HEK293 (cell line): ENCODE data around the gene SLC37A3.

Source experiments
- CTCF ChIA-PET: fragments of 350-600 bp; formaldehyde crosslinking; extraction: SDS; loops from one replicate; lab custom pipeline; 2021; ENCODE audit warnings: antibody characterized with exemption; lab: Yijun Ruan, JAX
- POLR2A ChIA-PET: fragments of 300-600 bp; formaldehyde crosslinking; extraction: SDS; loops from one replicate; lab custom pipeline; 2020; ENCODE audit warnings: antibody characterized with exemption, inconsistent platforms; lab: Yijun Ruan, JAX
- H3K27ac ChIP-seq: fragments of 200-500 bp; sonication (Bioruptor generic); 2 replicates; pipeline ENCODE4 v1.5.1; 2014; ENCODE audit warnings: low read depth, low read length, control low read depth, inconsistent platforms; ENCODE audit errors: extremely low read depth
- H3K36me3 ChIP-seq, 2 experiments: fragments of 200-500 bp in 1 of 2; sonication (Bioruptor generic) in 1 of 2; 1 replicate in 1 of 2; 2 replicates in 1 of 2; pipeline ENCODE4 v1.5.1; 2014 to 2017; ENCODE audit warnings: inconsistent platforms in 2 of 2, low read length in 2 of 2; ENCODE audit not compliant: control insufficient read depth in 2 of 2, insufficient read depth in 1 of 2
- H3K4me1 ChIP-seq: fragments of 200-500 bp; sonication (Bioruptor generic); 2 replicates; pipeline ENCODE4 v1.5.1; 2014; ENCODE audit warnings: mild to moderate bottlenecking, low read length, inconsistent platforms; ENCODE audit not compliant: control insufficient read depth, insufficient read depth
- H3K4me3 ChIP-seq: 2 replicates; pipeline ENCODE4 v1.5.1; 2011; ENCODE audit warnings: low read depth, mild to moderate bottlenecking, control low read depth, low read length, moderate library complexity
- H3K9me3 ChIP-seq: fragments of 200-500 bp; sonication (Bioruptor generic); 2 replicates; pipeline ENCODE4 v1.5.1; 2014; ENCODE audit warnings: low read depth, low read length, inconsistent platforms; ENCODE audit not compliant: control insufficient read depth, insufficient read depth
- KLF7 ChIP-seq: fragments of 450-650 bp; formaldehyde crosslinking; IDR thresholded peaks from 2 replicates; pipeline ENCODE4 v1.5.1; 2016; ENCODE audit warnings: missing biosample characterization, missing genetic modification characterization, borderline replicate concordance
- KLF9 ChIP-seq: fragments of 450-650 bp; formaldehyde crosslinking; IDR thresholded peaks from 2 replicates; pipeline ENCODE4 v1.5.1; 2016; ENCODE audit warnings: missing biosample characterization, missing genetic modification characterization, low read depth
- PRDM1 ChIP-seq: fragments of 450-650 bp; formaldehyde crosslinking; IDR thresholded peaks from 2 replicates; pipeline ENCODE4; 2016; ENCODE audit warnings: missing biosample characterization, missing genetic modification characterization
- SCRT2 ChIP-seq: fragments of 450-650 bp; formaldehyde crosslinking; IDR thresholded peaks from 2 replicates; pipeline ENCODE4 v1.5.1; 2016; ENCODE audit warnings: missing biosample characterization, missing genetic modification characterization
- SP2 ChIP-seq: fragments of 450-650 bp; formaldehyde crosslinking; IDR thresholded peaks from 2 replicates; pipeline ENCODE4 v1.5.1; 2016; ENCODE audit warnings: missing biosample characterization, missing genetic modification characterization
- ZNF274 ChIP-seq, 2 experiments: fragments of 200-500 bp in 1 of 2; fragments of 450-650 bp in 1 of 2; sonication (Bioruptor generic) in 1 of 2; formaldehyde crosslinking in 1 of 2; IDR thresholded peaks; 2 replicates each; pipeline versions ENCODE4 v1.5.1 to v1.6.1; 2014 to 2016; ENCODE audit warnings: borderline replicate concordance in 1 of 2, inconsistent platforms in 1 of 2, low read length in 1 of 2, missing biosample characterization in 1 of 2, missing genetic modification characterization in 1 of 2
- ZNF341 ChIP-seq: fragments of 450-650 bp; formaldehyde crosslinking; IDR thresholded peaks from 2 replicates; pipeline ENCODE4; 2016; ENCODE audit warnings: low read depth, missing biosample characterization, missing genetic modification characterization
- ZNF391 ChIP-seq: fragments of 450-650 bp; formaldehyde crosslinking; IDR thresholded peaks from 2 replicates; pipeline ENCODE4 v1.5.1; 2016; ENCODE audit warnings: low read depth, missing biosample characterization, missing genetic modification characterization, borderline replicate concordance
- ZNF426 ChIP-seq: fragments of 450-650 bp; formaldehyde crosslinking; IDR thresholded peaks from 2 replicates; pipeline ENCODE4 v1.5.1; 2017; ENCODE audit warnings: missing biosample characterization, missing genetic modification characterization, mild to moderate bottlenecking, inconsistent platforms, moderate library complexity
- ZNF501 ChIP-seq: fragments of 450-650 bp; formaldehyde crosslinking; IDR thresholded peaks from 2 replicates; pipeline ENCODE4 v1.5.1; 2016; ENCODE audit warnings: missing biosample characterization, missing genetic modification characterization
- ZNF544 ChIP-seq: fragments of 450-650 bp; formaldehyde crosslinking; IDR thresholded peaks from 2 replicates; pipeline ENCODE4 v1.5.0; 2017; ENCODE audit warnings: missing biosample characterization, missing genetic modification characterization
- ZNF596 ChIP-seq: fragments of 450-650 bp; IDR thresholded peaks from 2 replicates; pipeline ENCODE4 v1.5.0; 2018; ENCODE audit warnings: missing biosample characterization, mild to moderate bottlenecking, missing genetic modification characterization, moderate library complexity
- ZNF843 ChIP-seq: fragments of 450-650 bp; formaldehyde crosslinking; IDR thresholded peaks from 2 replicates; pipeline ENCODE4 v1.5.1; 2016; ENCODE audit warnings: missing biosample characterization, missing genetic modification characterization
- TF ChIP-seq, protein P1 (sequence below): fragments of 450-650 bp; formaldehyde crosslinking; IDR thresholded peaks from 2 replicates; pipeline ENCODE4 v1.5.1; 2016; ENCODE audit warnings: missing biosample characterization, missing genetic modification characterization
- TF ChIP-seq, protein P2 (sequence below): fragments of 450-650 bp; formaldehyde crosslinking; IDR thresholded peaks from 2 replicates; pipeline ENCODE4 v1.5.1; 2016; ENCODE audit warnings: missing biosample characterization, missing genetic modification characterization, borderline replicate concordance
- TF ChIP-seq, protein P3 (sequence below): fragments of 450-650 bp; formaldehyde crosslinking; IDR thresholded peaks from 2 replicates; pipeline ENCODE4 v1.5.1; 2017; ENCODE audit warnings: missing biosample characterization, missing genetic modification characterization
- TF ChIP-seq, protein P4 (sequence below): fragments of 450-650 bp; formaldehyde crosslinking; IDR thresholded peaks from 2 replicates; pipeline ENCODE4 v1.5.1; 2017; ENCODE audit warnings: missing biosample characterization, missing genetic modification characterization
- TF ChIP-seq, protein P5 (sequence below): fragments of 450-650 bp; formaldehyde crosslinking; IDR thresholded peaks from 2 replicates; pipeline ENCODE4 v1.5.1; 2016; ENCODE audit warnings: missing biosample characterization, missing genetic modification characterization

SLC37A3 gene, protein sequence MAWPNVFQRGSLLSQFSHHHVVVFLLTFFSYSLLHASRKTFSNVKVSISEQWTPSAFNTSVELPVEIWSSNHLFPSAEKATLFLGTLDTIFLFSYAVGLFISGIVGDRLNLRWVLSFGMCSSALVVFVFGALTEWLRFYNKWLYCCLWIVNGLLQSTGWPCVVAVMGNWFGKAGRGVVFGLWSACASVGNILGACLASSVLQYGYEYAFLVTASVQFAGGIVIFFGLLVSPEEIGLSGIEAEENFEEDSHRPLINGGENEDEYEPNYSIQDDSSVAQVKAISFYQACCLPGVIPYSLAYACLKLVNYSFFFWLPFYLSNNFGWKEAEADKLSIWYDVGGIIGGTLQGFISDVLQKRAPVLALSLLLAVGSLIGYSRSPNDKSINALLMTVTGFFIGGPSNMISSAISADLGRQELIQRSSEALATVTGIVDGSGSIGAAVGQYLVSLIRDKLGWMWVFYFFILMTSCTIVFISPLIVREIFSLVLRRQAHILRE

DNA sequence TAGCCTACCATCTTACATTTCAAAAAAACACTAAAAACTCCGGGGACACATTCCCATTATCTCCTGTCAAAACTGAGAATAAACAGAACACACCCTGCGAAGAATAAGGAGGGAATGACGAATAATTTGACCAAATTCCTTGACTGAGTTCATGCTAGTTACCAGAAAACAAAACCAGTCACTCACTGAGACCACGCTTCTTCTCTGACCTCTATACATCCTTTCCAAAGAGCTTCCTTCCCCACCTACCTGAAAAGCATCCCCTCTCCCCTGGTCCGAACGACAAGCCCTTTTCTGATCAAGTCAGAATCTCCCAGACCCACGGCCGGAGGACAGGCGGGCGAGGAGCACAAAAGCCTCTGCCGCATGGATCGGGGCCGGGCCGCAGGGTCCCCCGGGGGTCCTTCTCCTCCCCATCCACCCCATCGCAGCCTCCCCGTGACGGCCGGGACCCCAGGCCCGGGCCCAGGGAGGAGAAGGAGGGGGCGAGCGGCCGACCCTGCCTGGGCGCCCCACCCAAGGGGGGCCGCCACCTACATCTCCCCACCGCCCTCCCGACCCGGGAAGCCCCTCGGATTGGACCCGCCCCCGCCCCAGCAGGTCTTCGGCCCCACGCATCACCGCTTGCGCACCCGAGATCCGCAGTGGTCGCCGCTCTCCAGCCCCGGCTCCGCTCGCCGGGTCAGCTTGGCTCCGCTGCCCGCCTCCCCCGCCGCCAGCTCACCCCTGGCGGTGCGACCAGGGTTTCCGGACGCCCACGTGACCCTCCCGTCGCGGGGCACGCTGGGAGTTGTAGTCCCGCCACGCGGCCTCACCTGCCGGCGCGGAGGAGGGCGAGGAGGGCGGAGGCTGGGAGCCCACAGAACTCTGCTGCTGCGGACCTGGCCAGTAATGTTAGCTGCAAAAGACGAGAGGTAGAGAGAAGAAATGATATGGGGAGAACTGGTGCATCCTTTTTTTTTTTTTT, at the start of gene SLC37A3:
SLC37A3 (minus strand) TSS at position 747 of the 967 bp plus-strand sequence. CDS start 16,004 bp downstream, outside the sequence.
- ChIA-PET CTCF (interaction anchor here (0.6 kb wide), 1 partner anchor 48 kb away, joined by 5 read pairs; no protein-coding TSS in a partner anchor), POLR2A (interaction anchor here (0.6 to 0.7 kb wide), 5 partner anchors 9 to 1029 kb away, joined by 3 to 6 read pairs (median 3); no protein-coding TSS in a partner anchor)
- H3K27ac ChIP-seq = peak within 1 kb of the TSS; percentile 81
- peaks cover 7% of the 10 kb centered on the region; the same call in 1 of the 2 replicates for H3K4me1 ChIP-seq
- peak within 1 kb of the TSS; percentile 82 for H3K4me3 ChIP-seq
- no peaks in the 10 kb centered on the region for H3K36me3 ChIP-seq
- H3K9me3 ChIP-seq = no peaks in the 10 kb centered on the region
- TF ChIP-seq, protein P1, sequence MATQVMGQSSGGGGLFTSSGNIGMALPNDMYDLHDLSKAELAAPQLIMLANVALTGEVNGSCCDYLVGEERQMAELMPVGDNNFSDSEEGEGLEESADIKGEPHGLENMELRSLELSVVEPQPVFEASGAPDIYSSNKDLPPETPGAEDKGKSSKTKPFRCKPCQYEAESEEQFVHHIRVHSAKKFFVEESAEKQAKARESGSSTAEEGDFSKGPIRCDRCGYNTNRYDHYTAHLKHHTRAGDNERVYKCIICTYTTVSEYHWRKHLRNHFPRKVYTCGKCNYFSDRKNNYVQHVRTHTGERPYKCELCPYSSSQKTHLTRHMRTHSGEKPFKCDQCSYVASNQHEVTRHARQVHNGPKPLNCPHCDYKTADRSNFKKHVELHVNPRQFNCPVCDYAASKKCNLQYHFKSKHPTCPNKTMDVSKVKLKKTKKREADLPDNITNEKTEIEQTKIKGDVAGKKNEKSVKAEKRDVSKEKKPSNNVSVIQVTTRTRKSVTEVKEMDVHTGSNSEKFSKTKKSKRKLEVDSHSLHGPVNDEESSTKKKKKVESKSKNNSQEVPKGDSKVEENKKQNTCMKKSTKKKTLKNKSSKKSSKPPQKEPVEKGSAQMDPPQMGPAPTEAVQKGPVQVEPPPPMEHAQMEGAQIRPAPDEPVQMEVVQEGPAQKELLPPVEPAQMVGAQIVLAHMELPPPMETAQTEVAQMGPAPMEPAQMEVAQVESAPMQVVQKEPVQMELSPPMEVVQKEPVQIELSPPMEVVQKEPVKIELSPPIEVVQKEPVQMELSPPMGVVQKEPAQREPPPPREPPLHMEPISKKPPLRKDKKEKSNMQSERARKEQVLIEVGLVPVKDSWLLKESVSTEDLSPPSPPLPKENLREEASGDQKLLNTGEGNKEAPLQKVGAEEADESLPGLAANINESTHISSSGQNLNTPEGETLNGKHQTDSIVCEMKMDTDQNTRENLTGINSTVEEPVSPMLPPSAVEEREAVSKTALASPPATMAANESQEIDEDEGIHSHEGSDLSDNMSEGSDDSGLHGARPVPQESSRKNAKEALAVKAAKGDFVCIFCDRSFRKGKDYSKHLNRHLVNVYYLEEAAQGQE (tag by site-specific recombination) = no peak; the same call in 1 of the 2 replicates
- TF ChIP-seq PRDM1 = no peak
- TF ChIP-seq, protein P2, sequence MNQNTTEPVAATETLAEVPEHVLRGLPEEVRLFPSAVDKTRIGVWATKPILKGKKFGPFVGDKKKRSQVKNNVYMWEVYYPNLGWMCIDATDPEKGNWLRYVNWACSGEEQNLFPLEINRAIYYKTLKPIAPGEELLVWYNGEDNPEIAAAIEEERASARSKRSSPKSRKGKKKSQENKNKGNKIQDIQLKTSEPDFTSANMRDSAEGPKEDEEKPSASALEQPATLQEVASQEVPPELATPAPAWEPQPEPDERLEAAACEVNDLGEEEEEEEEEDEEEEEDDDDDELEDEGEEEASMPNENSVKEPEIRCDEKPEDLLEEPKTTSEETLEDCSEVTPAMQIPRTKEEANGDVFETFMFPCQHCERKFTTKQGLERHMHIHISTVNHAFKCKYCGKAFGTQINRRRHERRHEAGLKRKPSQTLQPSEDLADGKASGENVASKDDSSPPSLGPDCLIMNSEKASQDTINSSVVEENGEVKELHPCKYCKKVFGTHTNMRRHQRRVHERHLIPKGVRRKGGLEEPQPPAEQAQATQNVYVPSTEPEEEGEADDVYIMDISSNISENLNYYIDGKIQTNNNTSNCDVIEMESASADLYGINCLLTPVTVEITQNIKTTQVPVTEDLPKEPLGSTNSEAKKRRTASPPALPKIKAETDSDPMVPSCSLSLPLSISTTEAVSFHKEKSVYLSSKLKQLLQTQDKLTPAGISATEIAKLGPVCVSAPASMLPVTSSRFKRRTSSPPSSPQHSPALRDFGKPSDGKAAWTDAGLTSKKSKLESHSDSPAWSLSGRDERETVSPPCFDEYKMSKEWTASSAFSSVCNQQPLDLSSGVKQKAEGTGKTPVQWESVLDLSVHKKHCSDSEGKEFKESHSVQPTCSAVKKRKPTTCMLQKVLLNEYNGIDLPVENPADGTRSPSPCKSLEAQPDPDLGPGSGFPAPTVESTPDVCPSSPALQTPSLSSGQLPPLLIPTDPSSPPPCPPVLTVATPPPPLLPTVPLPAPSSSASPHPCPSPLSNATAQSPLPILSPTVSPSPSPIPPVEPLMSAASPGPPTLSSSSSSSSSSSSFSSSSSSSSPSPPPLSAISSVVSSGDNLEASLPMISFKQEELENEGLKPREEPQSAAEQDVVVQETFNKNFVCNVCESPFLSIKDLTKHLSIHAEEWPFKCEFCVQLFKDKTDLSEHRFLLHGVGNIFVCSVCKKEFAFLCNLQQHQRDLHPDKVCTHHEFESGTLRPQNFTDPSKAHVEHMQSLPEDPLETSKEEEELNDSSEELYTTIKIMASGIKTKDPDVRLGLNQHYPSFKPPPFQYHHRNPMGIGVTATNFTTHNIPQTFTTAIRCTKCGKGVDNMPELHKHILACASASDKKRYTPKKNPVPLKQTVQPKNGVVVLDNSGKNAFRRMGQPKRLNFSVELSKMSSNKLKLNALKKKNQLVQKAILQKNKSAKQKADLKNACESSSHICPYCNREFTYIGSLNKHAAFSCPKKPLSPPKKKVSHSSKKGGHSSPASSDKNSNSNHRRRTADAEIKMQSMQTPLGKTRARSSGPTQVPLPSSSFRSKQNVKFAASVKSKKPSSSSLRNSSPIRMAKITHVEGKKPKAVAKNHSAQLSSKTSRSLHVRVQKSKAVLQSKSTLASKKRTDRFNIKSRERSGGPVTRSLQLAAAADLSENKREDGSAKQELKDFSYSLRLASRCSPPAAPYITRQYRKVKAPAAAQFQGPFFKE (tag by site-specific recombination) = no peak
- TF ChIP-seq, protein P3, sequence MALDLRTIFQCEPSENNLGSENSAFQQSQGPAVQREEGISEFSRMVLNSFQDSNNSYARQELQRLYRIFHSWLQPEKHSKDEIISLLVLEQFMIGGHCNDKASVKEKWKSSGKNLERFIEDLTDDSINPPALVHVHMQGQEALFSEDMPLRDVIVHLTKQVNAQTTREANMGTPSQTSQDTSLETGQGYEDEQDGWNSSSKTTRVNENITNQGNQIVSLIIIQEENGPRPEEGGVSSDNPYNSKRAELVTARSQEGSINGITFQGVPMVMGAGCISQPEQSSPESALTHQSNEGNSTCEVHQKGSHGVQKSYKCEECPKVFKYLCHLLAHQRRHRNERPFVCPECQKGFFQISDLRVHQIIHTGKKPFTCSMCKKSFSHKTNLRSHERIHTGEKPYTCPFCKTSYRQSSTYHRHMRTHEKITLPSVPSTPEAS (tag by site-specific recombination) = no peak
- peak; percentile 75 for TF ChIP-seq SP2 (tag by site-specific recombination)
- no peak for TF ChIP-seq SCRT2 (tag by site-specific recombination)
- TF ChIP-seq KLF9 (tag by site-specific recombination) = no peak; the same call in 1 of the 2 replicates
- TF ChIP-seq KLF7 (tag by site-specific recombination) = no peak
- no peak for TF ChIP-seq ZNF341 (tag by site-specific recombination)
- TF ChIP-seq ZNF274 (IDR thresholded peaks at IDR 0.05; ENCODE audit: low read length) = no peak
- TF ChIP-seq ZNF274 (tag by site-specific recombination; IDR thresholded peaks at IDR 0.05; ENCODE audit: borderline replicate concordance) = no peak
- no peak for TF ChIP-seq ZNF544
- TF ChIP-seq, protein P4, sequence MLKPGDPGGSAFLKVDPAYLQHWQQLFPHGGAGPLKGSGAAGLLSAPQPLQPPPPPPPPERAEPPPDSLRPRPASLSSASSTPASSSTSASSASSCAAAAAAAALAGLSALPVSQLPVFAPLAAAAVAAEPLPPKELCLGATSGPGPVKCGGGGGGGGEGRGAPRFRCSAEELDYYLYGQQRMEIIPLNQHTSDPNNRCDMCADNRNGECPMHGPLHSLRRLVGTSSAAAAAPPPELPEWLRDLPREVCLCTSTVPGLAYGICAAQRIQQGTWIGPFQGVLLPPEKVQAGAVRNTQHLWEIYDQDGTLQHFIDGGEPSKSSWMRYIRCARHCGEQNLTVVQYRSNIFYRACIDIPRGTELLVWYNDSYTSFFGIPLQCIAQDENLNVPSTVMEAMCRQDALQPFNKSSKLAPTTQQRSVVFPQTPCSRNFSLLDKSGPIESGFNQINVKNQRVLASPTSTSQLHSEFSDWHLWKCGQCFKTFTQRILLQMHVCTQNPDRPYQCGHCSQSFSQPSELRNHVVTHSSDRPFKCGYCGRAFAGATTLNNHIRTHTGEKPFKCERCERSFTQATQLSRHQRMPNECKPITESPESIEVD (tag by site-specific recombination) = peak; percentile 86
- TF ChIP-seq ZNF501 (tag by site-specific recombination) = peak; percentile 42; the same call in 1 of the 2 replicates
- TF ChIP-seq ZNF391 (tag by site-specific recombination) = peak; percentile 20; the same call in 1 of the 2 replicates
- TF ChIP-seq, protein P5, sequence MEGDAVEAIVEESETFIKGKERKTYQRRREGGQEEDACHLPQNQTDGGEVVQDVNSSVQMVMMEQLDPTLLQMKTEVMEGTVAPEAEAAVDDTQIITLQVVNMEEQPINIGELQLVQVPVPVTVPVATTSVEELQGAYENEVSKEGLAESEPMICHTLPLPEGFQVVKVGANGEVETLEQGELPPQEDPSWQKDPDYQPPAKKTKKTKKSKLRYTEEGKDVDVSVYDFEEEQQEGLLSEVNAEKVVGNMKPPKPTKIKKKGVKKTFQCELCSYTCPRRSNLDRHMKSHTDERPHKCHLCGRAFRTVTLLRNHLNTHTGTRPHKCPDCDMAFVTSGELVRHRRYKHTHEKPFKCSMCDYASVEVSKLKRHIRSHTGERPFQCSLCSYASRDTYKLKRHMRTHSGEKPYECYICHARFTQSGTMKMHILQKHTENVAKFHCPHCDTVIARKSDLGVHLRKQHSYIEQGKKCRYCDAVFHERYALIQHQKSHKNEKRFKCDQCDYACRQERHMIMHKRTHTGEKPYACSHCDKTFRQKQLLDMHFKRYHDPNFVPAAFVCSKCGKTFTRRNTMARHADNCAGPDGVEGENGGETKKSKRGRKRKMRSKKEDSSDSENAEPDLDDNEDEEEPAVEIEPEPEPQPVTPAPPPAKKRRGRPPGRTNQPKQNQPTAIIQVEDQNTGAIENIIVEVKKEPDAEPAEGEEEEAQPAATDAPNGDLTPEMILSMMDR (tag by site-specific recombination) = peak; percentile 74; the same call in 1 of the 2 replicates
- no peak for TF ChIP-seq ZNF596 (tag by site-specific recombination)
- TF ChIP-seq ZNF426 (tag by site-specific recombination) = no peak
- peak; percentile 42; the same call in 1 of the 2 replicates for TF ChIP-seq ZNF843
